IMR-90 (cell line): Measurements from ENCODE around the gene SRPRB.

ENCODE experiments used
- BHLHE40 ChIP-seq: fragments of 150-350 bp; IDR thresholded peaks from 2 replicates; pipeline ENCODE4 v1.6.1; 2016; ENCODE audit warnings: mild to moderate bottlenecking, low read depth, low read length
- CEBPB ChIP-seq: IDR thresholded peaks from 2 replicates; pipeline ENCODE4 v1.6.1; 2012; ENCODE audit warnings: low read depth, low read length, improper control_type of control experiment
- FOS ChIP-seq: fragments of 150-350 bp; IDR thresholded peaks from 2 replicates; pipeline ENCODE4 v1.6.1; 2016; ENCODE audit warnings: low read depth, low read length
- MAFK ChIP-seq: IDR thresholded peaks from 2 replicates; pipeline ENCODE4 v1.6.1; 2012; ENCODE audit warnings: low read depth, low read length, improper control_type of control experiment
- MXI1 ChIP-seq: IDR thresholded peaks from 2 replicates; pipeline ENCODE4 v1.6.1; 2012; ENCODE audit warnings: low read depth, mild to moderate bottlenecking, low read length, moderate library complexity, borderline replicate concordance
- NFE2L2 ChIP-seq: fragments of 150-350 bp; IDR thresholded peaks from 2 replicates; pipeline ENCODE4 v1.6.1; 2016; ENCODE audit warnings: low read depth, mild to moderate bottlenecking, low read length
- POLR2A ChIP-seq: IDR thresholded peaks from 2 replicates; pipeline ENCODE4 v1.6.1; 2012; ENCODE audit warnings: mild to moderate bottlenecking, low read depth, low read length
- RAD21 ChIP-seq: IDR thresholded peaks from 2 replicates; pipeline ENCODE4 v1.6.1; 2012; ENCODE audit warnings: low read length, improper control_type of control experiment
- RCOR1 ChIP-seq: IDR thresholded peaks from 2 replicates; pipeline ENCODE4 v1.6.1; 2012; ENCODE audit warnings: mild to moderate bottlenecking, low read length, improper control_type of control experiment; ENCODE audit not compliant: insufficient replicate concordance
- RFX5 ChIP-seq: IDR thresholded peaks from 2 replicates; pipeline ENCODE4 v1.8.0; 2012; ENCODE audit warnings: low read depth, mild to moderate bottlenecking, low read length, moderate library complexity
- SMC3 ChIP-seq: fragments of 150-350 bp; IDR thresholded peaks from 2 replicates; pipeline ENCODE4 v1.6.1; 2016; ENCODE audit warnings: low read depth, mild to moderate bottlenecking, antibody characterized with exemption, low read length, moderate library complexity
- TF ChIP-seq, protein P1 (sequence below): conservative IDR thresholded peaks from 2 replicates; pipeline ENCODE4 v1.5.1; 2012; ENCODE audit warnings: mild to moderate bottlenecking, low read depth, low read length, improper control_type of control experiment
- TF ChIP-seq, protein P2 (sequence below): fragments of 150-350 bp; IDR thresholded peaks from 2 replicates; pipeline ENCODE4 v1.6.1; 2016; ENCODE audit warnings: low read depth, mild to moderate bottlenecking, low read length, moderate library complexity, borderline replicate concordance
- TF ChIP-seq, protein P3 (sequence below): fragments of 150-350 bp; IDR thresholded peaks from 2 replicates; pipeline ENCODE4 v1.6.1; 2017; ENCODE audit warnings: mild to moderate bottlenecking, antibody characterized with exemption, low read length, low read depth

DNA sequence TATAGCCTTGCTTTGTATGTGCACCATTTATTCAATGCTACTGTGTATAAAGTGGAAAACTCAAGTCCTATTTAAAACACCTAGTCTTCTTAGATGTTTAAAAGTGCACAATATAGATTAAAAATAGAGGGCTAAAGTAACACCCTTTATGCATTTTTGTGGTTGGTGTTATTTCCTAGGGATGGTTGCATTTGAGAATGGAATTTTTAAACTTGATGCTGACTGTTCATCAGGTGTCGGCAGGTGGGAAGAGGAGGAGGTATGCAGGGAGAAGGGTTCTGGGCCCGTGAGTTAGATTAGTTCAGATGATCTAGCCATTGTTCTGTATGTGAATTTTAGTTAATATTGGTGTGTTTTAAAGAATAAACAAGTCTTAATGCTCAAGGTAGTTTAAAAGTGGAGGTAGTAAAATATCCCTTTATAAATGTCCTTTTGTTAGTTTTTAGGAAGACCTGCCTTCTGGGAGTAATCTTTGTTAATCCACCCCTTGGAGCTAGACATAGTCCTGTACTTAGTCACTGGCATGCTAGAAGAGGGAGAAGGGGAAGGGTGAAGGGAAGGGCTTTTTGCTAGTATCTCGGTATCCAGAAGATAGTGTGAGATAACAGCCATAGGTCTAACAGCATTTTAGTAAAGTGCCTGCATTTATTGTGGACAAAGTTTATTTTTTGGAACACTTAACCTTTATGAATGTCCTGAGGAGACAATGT, 8.1 kb upstream of the SRPRB start:
- TF ChIP-seq POLR2A (no peak), SMC3 (no peak), MAFK (no peak), RAD21 (no peak), RFX5 (no peak), NFE2L2 (no peak), MXI1 (no peak), RCOR1 (no peak), BHLHE40 (no peak), FOS (no peak), CEBPB (no peak)
- TF ChIP-seq, protein P1, sequence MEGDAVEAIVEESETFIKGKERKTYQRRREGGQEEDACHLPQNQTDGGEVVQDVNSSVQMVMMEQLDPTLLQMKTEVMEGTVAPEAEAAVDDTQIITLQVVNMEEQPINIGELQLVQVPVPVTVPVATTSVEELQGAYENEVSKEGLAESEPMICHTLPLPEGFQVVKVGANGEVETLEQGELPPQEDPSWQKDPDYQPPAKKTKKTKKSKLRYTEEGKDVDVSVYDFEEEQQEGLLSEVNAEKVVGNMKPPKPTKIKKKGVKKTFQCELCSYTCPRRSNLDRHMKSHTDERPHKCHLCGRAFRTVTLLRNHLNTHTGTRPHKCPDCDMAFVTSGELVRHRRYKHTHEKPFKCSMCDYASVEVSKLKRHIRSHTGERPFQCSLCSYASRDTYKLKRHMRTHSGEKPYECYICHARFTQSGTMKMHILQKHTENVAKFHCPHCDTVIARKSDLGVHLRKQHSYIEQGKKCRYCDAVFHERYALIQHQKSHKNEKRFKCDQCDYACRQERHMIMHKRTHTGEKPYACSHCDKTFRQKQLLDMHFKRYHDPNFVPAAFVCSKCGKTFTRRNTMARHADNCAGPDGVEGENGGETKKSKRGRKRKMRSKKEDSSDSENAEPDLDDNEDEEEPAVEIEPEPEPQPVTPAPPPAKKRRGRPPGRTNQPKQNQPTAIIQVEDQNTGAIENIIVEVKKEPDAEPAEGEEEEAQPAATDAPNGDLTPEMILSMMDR: no peak
- TF ChIP-seq, protein P2, sequence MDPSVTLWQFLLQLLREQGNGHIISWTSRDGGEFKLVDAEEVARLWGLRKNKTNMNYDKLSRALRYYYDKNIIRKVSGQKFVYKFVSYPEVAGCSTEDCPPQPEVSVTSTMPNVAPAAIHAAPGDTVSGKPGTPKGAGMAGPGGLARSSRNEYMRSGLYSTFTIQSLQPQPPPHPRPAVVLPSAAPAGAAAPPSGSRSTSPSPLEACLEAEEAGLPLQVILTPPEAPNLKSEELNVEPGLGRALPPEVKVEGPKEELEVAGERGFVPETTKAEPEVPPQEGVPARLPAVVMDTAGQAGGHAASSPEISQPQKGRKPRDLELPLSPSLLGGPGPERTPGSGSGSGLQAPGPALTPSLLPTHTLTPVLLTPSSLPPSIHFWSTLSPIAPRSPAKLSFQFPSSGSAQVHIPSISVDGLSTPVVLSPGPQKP: no peak
- TF ChIP-seq, protein P3, sequence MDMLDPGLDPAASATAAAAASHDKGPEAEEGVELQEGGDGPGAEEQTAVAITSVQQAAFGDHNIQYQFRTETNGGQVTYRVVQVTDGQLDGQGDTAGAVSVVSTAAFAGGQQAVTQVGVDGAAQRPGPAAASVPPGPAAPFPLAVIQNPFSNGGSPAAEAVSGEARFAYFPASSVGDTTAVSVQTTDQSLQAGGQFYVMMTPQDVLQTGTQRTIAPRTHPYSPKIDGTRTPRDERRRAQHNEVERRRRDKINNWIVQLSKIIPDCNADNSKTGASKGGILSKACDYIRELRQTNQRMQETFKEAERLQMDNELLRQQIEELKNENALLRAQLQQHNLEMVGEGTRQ: no peak
